Naive thymus-derived CD4-positive, alpha-beta T cell (primary cell): ENCODE results near the gene ATE1. TPM values are rescaled to one million over a fixed set of nuclear protein-coding genes. Genes with fewer than 3 reads are reported as not detected.
A peak's percentile ranks its signal among the peaks of the same experiment; 100 is the strongest.

Source experiments
- ATAC-seq: fragments of 150-1000 bp; cut with Tn5 transposase; 2 replicates; pipeline ENCODE4 v1.10.0; 2021; ENCODE audit warnings: mild to moderate bottlenecking, moderate library complexity
- CTCF ChIA-PET: fragments of 350-600 bp; sonication (Branson Sonifier 250); formaldehyde crosslinking; loops from one replicate; lab custom pipeline; 2021; ENCODE audit warnings: antibody characterized with exemption; lab: Charles Lee
- POLR2A ChIA-PET: fragments of 350-600 bp; sonication (Branson Sonifier 250); formaldehyde crosslinking; loops from one replicate; lab custom pipeline; 2021; ENCODE audit warnings: antibody characterized with exemption, inconsistent platforms; lab: Charles Lee
- DNase-seq, 9 donors: peaks; one replicate each; pipeline versions ENCODE4 v3.0.0 to v3.0.0-alpha.2; 2020 to 2022; ENCODE audit warnings: mixed read lengths in 1 of 9
- H3K27ac ChIP-seq: one replicate; pipeline ENCODE4 v1.7.0; 2013; ENCODE audit warnings: mild to moderate bottlenecking, low read depth, low read length, moderate library complexity
- H3K27me3 ChIP-seq, 2 donors: one replicate each; pipeline ENCODE4 v1.7.0; 2013; ENCODE audit warnings: low read length in 2 of 2, mild to moderate bottlenecking in 2 of 2, moderate library complexity in 2 of 2; ENCODE audit not compliant: control insufficient read depth in 2 of 2, insufficient read depth in 2 of 2
- H3K36me3 ChIP-seq, 3 experiments: 1 replicate in 2 of 3; 2 replicates in 1 of 3; pipeline ENCODE4 v1.7.0; 2013; ENCODE audit warnings: low read length in 3 of 3, mild to moderate bottlenecking in 3 of 3, moderate library complexity in 1 of 3; ENCODE audit not compliant: insufficient read depth in 3 of 3, control insufficient read depth in 2 of 3
- H3K4me1 ChIP-seq, 2 donors: one replicate each; pipeline ENCODE4 v1.7.0; 2013; ENCODE audit warnings: low read length in 2 of 2, mild to moderate bottlenecking in 2 of 2, moderate library complexity in 1 of 2; ENCODE audit not compliant: control insufficient read depth in 2 of 2, insufficient read depth in 2 of 2
- H3K4me3 ChIP-seq: 2 replicates; pipeline ENCODE4 v1.7.0; 2013; ENCODE audit warnings: mild to moderate bottlenecking, low read length
- H3K9me3 ChIP-seq, 3 experiments: 1 replicate in 2 of 3; 2 replicates in 1 of 3; pipeline ENCODE4 v1.7.0; 2013; ENCODE audit warnings: low read length in 3 of 3; ENCODE audit not compliant: control insufficient read depth in 2 of 3
- H3K27ac Mint-ChIP-seq, 9 donors: one replicate each; pipeline ENCODE4 v1.8.0; 2020 to 2022; ENCODE audit warnings: mixed read lengths in 9 of 9, mild to moderate bottlenecking in 8 of 9, moderate library complexity in 5 of 9, inconsistent platforms in 2 of 9
- H3K27me3 Mint-ChIP-seq, 5 donors: one replicate each; pipeline ENCODE4 v1.8.0; 2021 to 2022; ENCODE audit warnings: mixed read lengths in 5 of 5, mild to moderate bottlenecking in 1 of 5
- H3K36me3 Mint-ChIP-seq, 5 donors: one replicate each; pipeline ENCODE4 v1.8.0; 2020 to 2022; ENCODE audit warnings: mixed read lengths in 5 of 5, mild to moderate bottlenecking in 3 of 5, inconsistent platforms in 1 of 5
- H3K4me1 Mint-ChIP-seq, 7 donors: one replicate each; pipeline ENCODE4 v1.8.0; 2020 to 2022; ENCODE audit warnings: mixed read lengths in 7 of 7, mild to moderate bottlenecking in 3 of 7, inconsistent platforms in 1 of 7
- H3K4me3 Mint-ChIP-seq, 10 donors: one replicate each; pipeline ENCODE4 v1.8.0; 2020 to 2022; ENCODE audit warnings: mild to moderate bottlenecking in 10 of 10, mixed read lengths in 10 of 10, moderate library complexity in 6 of 10, inconsistent platforms in 2 of 10
- H3K9me3 Mint-ChIP-seq, 11 donors: one replicate each; pipeline ENCODE4 v1.8.0; 2020 to 2022; ENCODE audit warnings: mixed read lengths in 11 of 11, mild to moderate bottlenecking in 4 of 11, inconsistent platforms in 1 of 11, moderate library complexity in 1 of 11
- intact Hi-C, 2 donors: fragments of 100-400 bp; cut with micrococcal nuclease; formaldehyde crosslinking; loops; one replicate each; pipeline ENCODE4 v1.15.1; 2023
- polyA plus RNA-seq, 2 donors: library from polyadenylated mRNA; unstranded; fragments of 300-500 nt; fragmentation: Illumina TruSeq; gene quantifications; one replicate each; pipeline ENCODE4 v1.2.3, GENCODE V29; 2021
- total RNA-seq, 6 experiments: library from RNA in 5 of 6; stranded (reverse) in 5 of 6; gene quantifications; 1 replicate in 5 of 6; 2 replicates in 1 of 6; pipeline ENCODE4 v1.2.3 and lab custom pipeline; 2021 to 2026

The ATE1 gene
- total and polyA plus RNA-seq, 7 experiments from 2014 or later: 22.4 to 29.9 (median 26.2) TPM

DNA sequence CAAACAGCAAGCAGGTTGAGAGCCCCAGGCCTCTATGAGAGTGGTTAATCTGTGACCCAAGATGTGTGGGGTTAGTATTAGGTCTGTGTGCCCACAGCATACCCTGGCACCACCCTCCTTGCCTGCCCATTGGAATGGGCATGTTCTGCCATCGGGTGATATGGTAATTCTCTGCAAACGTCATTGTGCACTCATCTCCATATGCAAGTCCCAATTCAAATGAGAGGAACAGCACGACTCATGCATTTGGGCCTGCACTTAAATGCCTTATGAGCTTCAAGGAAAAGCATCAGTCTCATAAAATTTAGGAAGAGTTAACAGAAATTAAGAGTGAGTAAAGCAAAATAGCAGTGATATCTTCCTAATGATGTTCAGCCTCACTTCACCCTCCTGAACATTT is 195.7 kb downstream of the ATE1 start:
- H3K27me3 Mint-ChIP-seq: peaks cover 11 to 37% (median 24%) of the 10 kb centered on the region in 5 donors
- CTCF ChIA-PET: no interaction called here
- no peaks in the 10 kb centered on the region for H3K36me3 Mint-ChIP-seq
- H3K27me3 ChIP-seq: peaks cover 0 to 3% of the 10 kb centered on the region in 2 donors
- ATAC-seq (no peak), DNase-seq (no peak)
- H3K4me1 ChIP-seq: no peaks in the 10 kb centered on the region
- no peaks in the 10 kb centered on the region for H3K36me3 ChIP-seq
- H3K4me3 Mint-ChIP-seq: no peak overlapping the region
- no peaks in the 10 kb centered on the region for H3K9me3 ChIP-seq
- no peak overlapping the region for H3K4me3 ChIP-seq
- H3K27ac ChIP-seq: no peak overlapping the region
- peaks cover 0 to 4% (median 0%) of the 10 kb centered on the region in 11 donors for H3K9me3 Mint-ChIP-seq
- POLR2A ChIA-PET: no interaction called here
- intact Hi-C loops: no loop called here
- peaks cover 0 to 7% (median 0%) of the 10 kb centered on the region in 7 donors for H3K4me1 Mint-ChIP-seq
- no peak overlapping the region for H3K27ac Mint-ChIP-seq

DNA sequence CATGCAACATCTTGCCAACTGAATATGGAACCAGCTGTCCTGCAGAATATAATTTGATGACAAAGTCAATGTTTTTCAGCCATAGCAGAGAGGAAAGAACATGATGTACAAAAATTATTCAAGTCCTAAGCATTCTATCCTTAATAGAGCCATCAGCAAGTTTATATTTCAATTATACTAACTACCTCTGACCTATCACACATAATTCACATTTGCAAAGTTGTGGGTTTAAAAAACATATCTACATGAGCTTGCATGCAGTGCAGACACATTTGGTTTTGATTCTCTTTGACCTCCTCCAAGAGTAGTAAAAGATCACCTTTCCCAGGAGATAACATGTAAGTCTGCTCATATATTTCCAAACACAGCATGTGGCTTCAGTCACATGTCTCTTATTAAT is 203.5 kb downstream of the ATE1 start:
- ChIA-PET CTCF (no interaction called here), POLR2A (no interaction called here)
- intact Hi-C loops: no loop called here
- Mint-ChIP-seq H3K9me3 (peaks cover 0 to 7% (median 2%) of the 10 kb centered on the region in 11 donors), H3K36me3 (peaks cover 0 to 4% (median 0%) of the 10 kb centered on the region in 5 donors), H3K27me3 (peaks cover 0 to 16% (median 5%) of the 10 kb centered on the region in 5 donors), H3K4me1 (no peaks in the 10 kb centered on the region), H3K27ac (no peak overlapping the region), H3K4me3 (no peak overlapping the region)
- Histone ChIP-seq H3K27ac (no peak overlapping the region), H3K36me3 (no peaks in the 10 kb centered on the region), H3K4me1 (no peaks in the 10 kb centered on the region), H3K27me3 (no peaks in the 10 kb centered on the region), H3K4me3 (no peak overlapping the region), H3K9me3 (no peaks in the 10 kb centered on the region)
- DNase-seq: no peak
- no peak for ATAC-seq

- H3K27ac Mint-ChIP-seq: no peak overlapping the region
- Histone ChIP-seq H3K4me3 (no peak overlapping the region), H3K27ac (no peak overlapping the region), H3K4me1 (no peaks in the 10 kb centered on the region), H3K9me3 (no peaks in the 10 kb centered on the region), H3K36me3 (no peaks in the 10 kb centered on the region), H3K27me3 (no peaks in the 10 kb centered on the region)
- ChIA-PET POLR2A (no interaction called here), CTCF (no interaction called here)
- peaks cover 0 to 4% (median 0%) of the 10 kb centered on the region in 5 donors for H3K36me3 Mint-ChIP-seq
- DNase-seq (no peak), ATAC-seq (no peak)
- intact Hi-C loops: no loop called here
- H3K9me3 Mint-ChIP-seq: peaks cover 0 to 7% (median 3%) of the 10 kb centered on the region in 11 donors
- peaks cover 0 to 20% (median 13%) of the 10 kb centered on the region in 5 donors for H3K27me3 Mint-ChIP-seq
- no peaks in the 10 kb centered on the region for H3K4me1 Mint-ChIP-seq
- H3K4me3 Mint-ChIP-seq: no peak overlapping the region
Observed at GRCh38 chr10:121722665-121723064, 205.2 kb downstream of the ATE1 start.

DNA sequence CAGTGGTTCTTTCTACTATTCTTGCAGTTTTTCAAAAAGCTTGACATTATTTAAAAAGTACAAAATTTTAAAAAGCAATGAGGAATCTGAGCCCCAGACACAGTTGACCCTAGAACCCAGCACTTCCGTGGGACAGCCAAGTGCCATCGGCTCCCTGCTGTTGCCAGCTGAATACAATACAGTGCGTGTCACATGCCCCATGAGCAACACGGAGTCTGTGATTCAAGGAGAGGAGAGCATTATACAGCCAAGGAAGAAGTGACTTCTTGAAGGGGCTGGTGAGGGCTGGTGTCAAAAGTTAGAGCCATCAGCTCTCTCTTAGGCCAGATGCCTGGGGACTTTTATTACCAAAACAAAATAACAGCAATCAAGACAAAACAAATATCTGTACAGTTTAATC is 206.6 kb downstream of the ATE1 start:
- Mint-ChIP-seq H3K27me3 (peaks cover 0 to 25% (median 13%) of the 10 kb centered on the region in 5 donors), H3K36me3 (peaks cover 0 to 4% (median 0%) of the 10 kb centered on the region in 5 donors), H3K9me3 (peaks cover 0 to 7% (median 3%) of the 10 kb centered on the region in 11 donors), H3K4me1 (no peaks in the 10 kb centered on the region), H3K27ac (no peak overlapping the region), H3K4me3 (no peak overlapping the region)
- Histone ChIP-seq H3K9me3 (no peaks in the 10 kb centered on the region), H3K4me1 (no peaks in the 10 kb centered on the region), H3K4me3 (no peak overlapping the region), H3K27me3 (no peaks in the 10 kb centered on the region), H3K36me3 (no peaks in the 10 kb centered on the region), H3K27ac (no peak overlapping the region)
- ATAC-seq (no peak), DNase-seq (no peak)
- ChIA-PET POLR2A (no interaction called here), CTCF (no interaction called here)
- intact Hi-C loops: no loop called here

DNA sequence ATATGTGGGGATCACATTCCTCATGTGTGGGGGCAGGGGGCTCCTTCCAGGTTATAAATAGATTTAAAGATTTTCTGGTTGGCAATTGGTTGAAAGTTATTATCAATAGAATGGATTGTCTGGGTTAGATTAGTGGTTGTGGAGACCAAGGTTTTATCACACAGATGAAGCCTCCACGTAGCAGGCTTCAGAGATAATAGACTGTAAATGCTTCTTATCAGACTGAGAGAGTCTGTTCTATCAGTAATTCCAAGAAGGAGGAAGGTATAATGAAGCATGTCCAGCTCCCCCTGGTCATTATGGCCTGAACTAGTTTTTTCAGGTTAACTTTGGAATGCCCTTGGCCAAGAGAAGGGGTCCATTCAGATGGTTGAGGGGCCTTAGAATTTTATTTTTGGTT is 211.9 kb downstream of the ATE1 start:
- intact Hi-C loops: no loop called here
- Histone ChIP-seq H3K4me1 (no peaks in the 10 kb centered on the region), H3K4me3 (no peak overlapping the region), H3K27ac (no peak overlapping the region), H3K27me3 (no peaks in the 10 kb centered on the region), H3K36me3 (no peaks in the 10 kb centered on the region), H3K9me3 (no peaks in the 10 kb centered on the region)
- Mint-ChIP-seq H3K36me3 (peaks cover 0 to 8% (median 0%) of the 10 kb centered on the region in 5 donors), H3K27ac (no peak overlapping the region), H3K27me3 (peaks cover 0 to 17% (median 8%) of the 10 kb centered on the region in 5 donors), H3K9me3 (peaks cover 0 to 8% (median 3%) of the 10 kb centered on the region in 11 donors), H3K4me1 (no peaks in the 10 kb centered on the region), H3K4me3 (no peak overlapping the region)
- DNase-seq (no peak), ATAC-seq (no peak)
- ChIA-PET CTCF (no interaction called here), POLR2A (no interaction called here)

GRCh38 chr10:121715076-121715475 is 212.8 kb downstream of the ATE1 start:
- ATAC-seq (no peak), DNase-seq (no peak)
- H3K27me3 ChIP-seq: no peaks in the 10 kb centered on the region
- POLR2A ChIA-PET: no interaction called here
- no peaks in the 10 kb centered on the region for H3K36me3 ChIP-seq
- CTCF ChIA-PET: no interaction called here
- intact Hi-C loops: no loop called here
- H3K27ac ChIP-seq: no peak overlapping the region
- no peaks in the 10 kb centered on the region for H3K4me1 ChIP-seq
- Mint-ChIP-seq H3K27me3 (peaks cover 0 to 20% (median 10%) of the 10 kb centered on the region in 5 donors), H3K4me3 (no peak overlapping the region), H3K27ac (peak overlapping the region in 1 of 9 donors; percentile 1), H3K9me3 (peaks cover 0 to 7% (median 2%) of the 10 kb centered on the region in 11 donors), H3K36me3 (peaks cover 0 to 6% (median 0%) of the 10 kb centered on the region in 5 donors), H3K4me1 (no peaks in the 10 kb centered on the region)
- no peaks in the 10 kb centered on the region for H3K9me3 ChIP-seq
- no peak overlapping the region for H3K4me3 ChIP-seq

DNA sequence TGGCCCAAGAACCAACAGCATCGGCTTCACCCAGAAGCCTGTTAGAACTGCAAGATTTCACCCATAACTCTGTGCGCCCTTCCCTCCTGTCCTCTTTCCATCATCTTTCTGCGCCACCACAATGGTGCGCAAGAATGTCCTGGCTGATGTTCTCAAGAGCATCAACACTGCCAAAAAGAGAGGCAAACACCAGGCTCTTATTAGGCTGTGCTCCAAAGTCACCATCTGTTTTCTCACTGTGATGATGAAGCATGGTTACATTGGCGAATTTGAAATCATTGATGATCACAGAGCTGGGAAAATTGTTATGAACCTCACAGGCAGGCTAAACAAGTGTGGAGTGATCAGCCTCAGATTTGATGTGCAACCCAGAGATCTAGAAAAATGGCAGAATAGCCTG is 214.3 kb downstream of the ATE1 start:
- peaks cover 0 to 5% (median 0%) of the 10 kb centered on the region in 11 donors for H3K9me3 Mint-ChIP-seq
- no peak overlapping the region for H3K4me3 ChIP-seq
- ChIA-PET POLR2A (no interaction called here), CTCF (no interaction called here)
- H3K36me3 ChIP-seq: no peaks in the 10 kb centered on the region
- H3K27me3 Mint-ChIP-seq: peaks cover 6 to 32% (median 22%) of the 10 kb centered on the region in 5 donors
- intact Hi-C loops: no loop called here
- DNase-seq (no peak), ATAC-seq (no peak)
- H3K36me3 Mint-ChIP-seq: peaks cover 0 to 4% (median 0%) of the 10 kb centered on the region in 5 donors
- H3K4me1 ChIP-seq: no peaks in the 10 kb centered on the region
- H3K9me3 ChIP-seq: no peaks in the 10 kb centered on the region
- no peak overlapping the region for H3K27ac ChIP-seq
- H3K4me1 Mint-ChIP-seq: no peaks in the 10 kb centered on the region
- no peak overlapping the region for H3K27ac Mint-ChIP-seq
- H3K27me3 ChIP-seq: no peaks in the 10 kb centered on the region
- no peak overlapping the region for H3K4me3 Mint-ChIP-seq
